K562 (cell line): ENCODE results near the gene TINAGL1. TPM values are rescaled to one million over a fixed set of nuclear protein-coding genes. Genes with fewer than 3 reads are reported as not detected.

Experiments
- ATAC-seq: fragments of 200-7000 bp; cut with Tn5 transposase; 3 replicates; pipeline ENCODE4 v1.9.1; 2020; ENCODE audit warnings: moderate library complexity
- Bru-seq: library from RNA; stranded (reverse); fragments of 400-500 nt; gene quantifications from one replicate; lab custom pipeline; 2021; lab: Mats Ljungman, UMichigan
- BruChase-seq, 2 experiments: library from RNA; stranded (reverse); fragments of 400-500 nt; gene quantifications; one replicate each; lab custom pipeline; 2021; lab: Mats Ljungman, UMichigan
- BruUV-seq: library from RNA; stranded (reverse); fragments of 400-500 nt; replicated peaks from 2 replicates; lab custom pipeline; 2021; lab: Mats Ljungman, UMichigan
- CTCF ChIA-PET: fragments of 300-600 bp; formaldehyde crosslinking; extraction: SDS; loops from one replicate; lab custom pipeline; 2021; ENCODE audit warnings: low intra/inter-chr PET ratio; lab: Yijun Ruan, JAX
- POLR2A ChIA-PET: fragments of 300-600, 350-650 bp; sonication (Branson Sonifier 250); formaldehyde crosslinking; extraction: SDS; loops from one replicate; lab custom pipeline; 2021; ENCODE audit warnings: antibody characterized with exemption, inconsistent platforms; lab: Yijun Ruan, JAX
- DNase-seq, 4 experiments: peaks; one replicate each; pipeline versions ENCODE4 v3.0.0 to v3.0.0-alpha.2; 2011 to 2018; ENCODE audit warnings: low spot score in 3 of 4, mixed read lengths in 3 of 4; ENCODE audit errors: extremely low read depth in 1 of 4
- FAIRE-seq: peaks from 2 replicates; lab custom pipeline; 2011; peaks lifted over from hg19 to GRCh38; lab: Jason Lieb, UNC
- H2AFZ ChIP-seq: 2 replicates; pipeline ENCODE4 v1.6.0; 2011; ENCODE audit warnings: low read depth, low read length, control low read depth, inconsistent platforms
- H3K27ac ChIP-seq: fragments of 200-600 bp; 3 replicates; pipeline ENCODE4 v1.8.0; 2011; ENCODE audit warnings: low read depth, mild to moderate bottlenecking, control low read depth, inconsistent platforms, low read length, moderate library complexity, mixed read lengths; ENCODE audit errors: extremely low read depth
- H3K27me3 ChIP-seq, 2 experiments: fragments of 300-600 bp in 1 of 2; 2 replicates in 1 of 2; 3 replicates in 1 of 2; pipeline versions ENCODE4 v1.6.0 to v1.8.0; 2011; ENCODE audit warnings: inconsistent platforms in 2 of 2, low read length in 2 of 2, mild to moderate bottlenecking in 1 of 2, mixed read lengths in 1 of 2, moderate library complexity in 1 of 2; ENCODE audit not compliant: control insufficient read depth in 2 of 2, insufficient read depth in 2 of 2
- H3K36me3 ChIP-seq: fragments of 300-600 bp; 3 replicates; pipeline ENCODE4 v1.8.0; 2011; ENCODE audit warnings: mild to moderate bottlenecking, low read length, inconsistent platforms; ENCODE audit not compliant: control insufficient read depth, insufficient read depth
- H3K4me1 ChIP-seq, 2 experiments: fragments of 200-600 bp in 1 of 2; replicated peaks in 1 of 2; 2 replicates in 1 of 2; 3 replicates in 1 of 2; pipeline versions ENCODE4 v1.5.1 to v1.8.0; 2011; ENCODE audit warnings: inconsistent platforms in 2 of 2, low read length in 2 of 2, mild to moderate bottlenecking in 1 of 2, mixed read lengths in 1 of 2, moderate library complexity in 1 of 2; ENCODE audit not compliant: control insufficient read depth in 2 of 2, insufficient read depth in 2 of 2
- H3K4me2 ChIP-seq: 2 replicates; pipeline ENCODE4 v1.6.1; 2011; ENCODE audit warnings: low read length, control low read depth, inconsistent platforms, mixed read lengths; ENCODE audit not compliant: insufficient read depth
- H3K4me3 ChIP-seq: fragments of 200-600 bp; sonication (generic), shearing (Covaris generic); 2 replicates; pipeline ENCODE4 v1.5.1; 2016; ENCODE audit warnings: control low read depth, inconsistent platforms
- H3K79me2 ChIP-seq: fragments of 200-600 bp; 3 replicates; pipeline ENCODE4 v1.8.0; 2011; ENCODE audit warnings: low read length, inconsistent platforms; ENCODE audit not compliant: control insufficient read depth, insufficient read depth
- H3K9ac ChIP-seq, 2 experiments: 2 replicates each; pipeline versions ENCODE4 v1.6.0 to v1.6.1; 2011; ENCODE audit warnings: low read depth in 2 of 2, low read length in 2 of 2, control low read depth in 1 of 2, inconsistent platforms in 1 of 2, mild to moderate bottlenecking in 1 of 2, mixed read lengths in 1 of 2; ENCODE audit not compliant: insufficient read depth in 1 of 2
- H3K9me1 ChIP-seq: one replicate; pipeline ENCODE4 v1.6.0; 2011; ENCODE audit warnings: inconsistent platforms, mild to moderate bottlenecking, low read length, moderate library complexity; ENCODE audit not compliant: control insufficient read depth, insufficient read depth
- H3K9me3 ChIP-seq: replicated peaks from 2 replicates; pipeline ENCODE4 v1.5.1; 2011; ENCODE audit warnings: low read depth, low read length, inconsistent platforms; ENCODE audit not compliant: control insufficient read depth, insufficient read depth
- H4K20me1 ChIP-seq: replicated peaks from 2 replicates; pipeline ENCODE4 v1.6.1; 2011; ENCODE audit warnings: low read length, inconsistent platforms, mixed read lengths; ENCODE audit not compliant: control insufficient read depth, insufficient read depth
- CTBP1 ChIP-seq: fragments of 450-650 bp; IDR thresholded peaks from 2 replicates; pipeline ENCODE4 v1.6.1; 2016; ENCODE audit warnings: borderline replicate concordance
- ELF4 ChIP-seq: fragments of 450-650 bp; formaldehyde crosslinking; IDR thresholded peaks from 2 replicates; pipeline ENCODE4 v1.4.0; 2022; ENCODE audit warnings: missing genetic modification characterization
- NRF1 ChIP-seq, 2 experiments: fragments of 450-650 bp; IDR thresholded peaks in 1 of 2; conservative IDR thresholded peaks in 1 of 2; 2 replicates each; pipeline ENCODE4 v1.6.1; 2014; ENCODE audit warnings: mild to moderate bottlenecking in 2 of 2
- PTBP1 ChIP-seq: fragments of 200-400 bp; formaldehyde crosslinking; IDR thresholded peaks from 2 replicates; pipeline ENCODE4 v1.6.1; 2017; ENCODE audit warnings: low read depth, low read length
- WGBS: fragments of 100-300 bp; shearing (Covaris generic); methylation state at CpG from one replicate; pipeline ENCODE4 v1.1.6; 2016; ENCODE audit warnings: low coverage, mixed read lengths; ENCODE audit not compliant: insufficient coverage; ENCODE audit errors: missing lambda C conversion rate; 5-methylcytosine and 5-hydroxymethylcytosine counted together
- in situ Hi-C: fragments of 300-500 bp; cut with MboI; formaldehyde crosslinking; loops from 4 replicates; pipeline ENCODE4 v1.15.0; 2018; ENCODE audit warnings: inconsistent platforms, mixed read lengths
- intact Hi-C: fragments of 100-400 bp; cut with micrococcal nuclease; formaldehyde crosslinking; loops from 2 replicates; pipeline ENCODE4 v1.14.2; 2022
- long read RNA-seq, 3 experiments: library from polyadenylated mRNA in 2 of 3; library from RNA in 1 of 3; unstranded in 2 of 3; stranded (forward) in 1 of 3; transcript quantifications; one replicate each; pipeline ENCODE4 v2.0.0, GENCODE V29; 2019 to 2022
- polyA minus RNA-seq, 3 experiments: library from RNA; depleted of rRNA, polyadenylated mRNA; stranded (reverse); fragments of >200 nt; gene quantifications; 2 replicates each; pipeline ENCODE4 v1.2.3, GENCODE V29; 2011
- polyA plus RNA-seq, 8 experiments: library from polyadenylated mRNA; depleted of rRNA in 4 of 8; stranded (reverse) in 5 of 8; unstranded in 3 of 8; fragments of >200 nt; fragmentation: Nextera tagmentation in 2 of 8; fragmentation: Illumina TruSeq in 1 of 8; extraction: Ambion mirVana in 2 of 8; extraction: Trizol in 1 of 8; gene quantifications; 2 replicates each; pipeline versions ENCODE4 v1.2.1 to v1.2.3, GENCODE V29; 2011 to 2014; ENCODE audit warnings: inconsistent platforms in 1 of 8, missing spikeins in 1 of 8
- total RNA-seq, 7 experiments: library from RNA; depleted of rRNA in 6 of 7; stranded (reverse); fragments of >200 nt in 6 of 7; fragmentation: Illumina TruSeq in 2 of 7; extraction: Trizol in 2 of 7; gene quantifications; 2 replicates each; pipeline versions ENCODE4 v1.2.1 to v1.2.3, GENCODE V29; 2011 to 2021; ENCODE audit warnings: low replicate concordance in 1 of 7
- TF ChIP-seq, protein P1 (sequence below): fragments of 450-650 bp; IDR thresholded peaks from 2 replicates; pipeline ENCODE4 v1.6.1; 2017; ENCODE audit warnings: antibody characterized with exemption, mild to moderate bottlenecking
- TF ChIP-seq, protein P2 (sequence below): sonication (generic); formaldehyde crosslinking; IDR thresholded peaks from 2 replicates; pipeline ENCODE4 v1.8.1; 2023; ENCODE audit warnings: mild to moderate bottlenecking, missing genetic modification reagents

The TINAGL1 gene, protein sequence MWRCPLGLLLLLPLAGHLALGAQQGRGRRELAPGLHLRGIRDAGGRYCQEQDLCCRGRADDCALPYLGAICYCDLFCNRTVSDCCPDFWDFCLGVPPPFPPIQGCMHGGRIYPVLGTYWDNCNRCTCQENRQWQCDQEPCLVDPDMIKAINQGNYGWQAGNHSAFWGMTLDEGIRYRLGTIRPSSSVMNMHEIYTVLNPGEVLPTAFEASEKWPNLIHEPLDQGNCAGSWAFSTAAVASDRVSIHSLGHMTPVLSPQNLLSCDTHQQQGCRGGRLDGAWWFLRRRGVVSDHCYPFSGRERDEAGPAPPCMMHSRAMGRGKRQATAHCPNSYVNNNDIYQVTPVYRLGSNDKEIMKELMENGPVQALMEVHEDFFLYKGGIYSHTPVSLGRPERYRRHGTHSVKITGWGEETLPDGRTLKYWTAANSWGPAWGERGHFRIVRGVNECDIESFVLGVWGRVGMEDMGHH
- total RNA-seq (2011; cell fraction: chromatin; rRNA removed; ENCODE audit: low replicate concordance), result 1.2 and 2.6 TPM in 2 replicates
- total RNA-seq (2011; cell fraction: nucleolus; rRNA removed), result 2.2 and 2.4 TPM in 2 replicates
- 0.81 and 1.8 TPM in 2 replicates for total RNA-seq (2011; cell fraction: nucleoplasm; rRNA removed)
- 0.05 and 0.53 TPM in 2 replicates for total RNA-seq (2014; rRNA removed)
- total RNA-seq (2014; rRNA removed; fragmentation: Illumina TruSeq; extraction: Trizol), result 0.07 TPM in 1 of 2 replicates, not detected in the other
- total RNA-seq (2015; rRNA removed; fragmentation: Illumina TruSeq; extraction: Trizol), result not detected in 2 replicates
- 0.27 and 0.67 TPM in 2 replicates for total RNA-seq (2021)
- polyA plus RNA-seq (2011; rRNA removed), result 0.35 and 1.2 TPM in 2 replicates
- polyA plus RNA-seq (2011; cell fraction: cytosol; rRNA removed), result 0.78 and 3.1 TPM in 2 replicates
- polyA plus RNA-seq (2011; cell fraction: nucleus; rRNA removed), result 1.3 and 5.8 TPM in 2 replicates
- 0.22 and 0.26 TPM in 2 replicates for polyA plus RNA-seq (2012)
- 0.14 TPM in 1 of 2 replicates, not detected in the other for polyA plus RNA-seq (2014; fragmentation: Illumina TruSeq; extraction: Trizol)
- polyA plus RNA-seq (2014; fragmentation: Nextera tagmentation; extraction: Ambion mirVana), result not detected
- polyA plus RNA-seq (2014; rRNA removed), result 0.04 and 0.16 TPM in 2 replicates
- 1.1 TPM in 1 of 2 replicates, not detected in the other for polyA minus RNA-seq (2011; rRNA and poly(A)+ RNA removed)
- polyA minus RNA-seq (2011; cell fraction: cytosol; rRNA and poly(A)+ RNA removed), result 1.1 and 2.3 TPM in 2 replicates
- 0.56 and 1.6 TPM in 2 replicates for polyA minus RNA-seq (2011; cell fraction: nucleus; rRNA and poly(A)+ RNA removed)
- percentile 22 among the genes with signal in this experiment for Bru-seq, nascent RNA
- percentile 19 among the genes with signal in this experiment for BruChase-seq, experiment 1, labeled RNA remaining after a 2-hour chase
- BruChase-seq, experiment 2, labeled RNA remaining after a 6-hour chase, result percentile 21 among the genes with signal in this experiment
- long read RNA-seq, experiment 1, partial matches to known transcripts, result 0 of 1 reads
- long read RNA-seq, experiment 1, other reads (novel, unspliced or antisense), result 1 of 1 reads
- long read RNA-seq, experiment 2, result 0 reads
- long read RNA-seq, experiment 3, partial matches to known transcripts, result 0 of 1 reads
- long read RNA-seq, experiment 3, other reads (novel, unspliced or antisense), result 1 of 1 reads

DNA sequence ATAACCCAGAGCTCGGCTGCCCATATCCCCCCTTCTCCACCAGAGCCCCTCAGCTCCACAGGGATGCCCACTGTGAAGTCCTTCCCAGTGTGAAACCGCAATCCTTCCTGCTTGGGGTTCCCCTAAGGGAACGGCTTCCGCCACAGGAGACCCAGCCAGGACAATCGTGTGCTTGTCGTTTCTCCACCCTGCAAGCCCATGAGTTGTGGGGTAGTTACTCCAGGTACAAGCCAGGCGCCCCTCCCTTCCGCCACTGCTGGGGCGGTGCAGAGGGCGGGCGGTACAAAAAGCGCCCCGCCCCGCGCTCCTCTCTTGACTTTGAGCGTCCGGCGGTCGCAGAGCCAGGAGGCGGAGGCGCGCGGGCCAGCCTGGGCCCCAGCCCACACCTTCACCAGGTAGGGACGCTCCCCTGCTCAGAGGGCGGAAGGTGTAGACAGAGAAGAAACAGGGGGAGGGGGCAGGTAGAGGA, at the start of gene TINAGL1:
TINAGL1 (plus strand) TSS at position 315 of the 469 bp plus-strand sequence. CDS start 634 bp downstream, outside the sequence.
- H2AFZ ChIP-seq, result peak within 1 kb of the TSS; percentile 53; the same call in 1 of the 2 replicates
- CTCF ChIA-PET, result no interaction called here
- peaks cover 11 to 60% of the 10 kb centered on the region in 2 experiments; a peak in 4 of 5 replicates for H3K27me3 ChIP-seq
- peak within 1 kb of the TSS; percentile 15 for H3K4me2 ChIP-seq
- H3K9ac ChIP-seq, result peak within 1 kb of the TSS in 1 of 2 experiments; percentile 69; a peak in 2 of 4 replicates
- DNase-seq (peak; percentile 58 to 82 (median 73)), ATAC-seq (peak; percentile 85), FAIRE-seq (no peak)
- no TSS peak for BruUV-seq
- peaks cover 3% of the 10 kb centered on the region for H3K9me1 ChIP-seq
- H4K20me1 ChIP-seq, result peaks cover 41% of the 10 kb centered on the region
- POLR2A ChIA-PET, result interaction anchor here (0.5 to 1.5 kb wide), 2 partner anchors 13 to 129 kb away, joined by 3 to 5 read pairs; no protein-coding TSS in a partner anchor
- TF ChIP-seq, protein P1, sequence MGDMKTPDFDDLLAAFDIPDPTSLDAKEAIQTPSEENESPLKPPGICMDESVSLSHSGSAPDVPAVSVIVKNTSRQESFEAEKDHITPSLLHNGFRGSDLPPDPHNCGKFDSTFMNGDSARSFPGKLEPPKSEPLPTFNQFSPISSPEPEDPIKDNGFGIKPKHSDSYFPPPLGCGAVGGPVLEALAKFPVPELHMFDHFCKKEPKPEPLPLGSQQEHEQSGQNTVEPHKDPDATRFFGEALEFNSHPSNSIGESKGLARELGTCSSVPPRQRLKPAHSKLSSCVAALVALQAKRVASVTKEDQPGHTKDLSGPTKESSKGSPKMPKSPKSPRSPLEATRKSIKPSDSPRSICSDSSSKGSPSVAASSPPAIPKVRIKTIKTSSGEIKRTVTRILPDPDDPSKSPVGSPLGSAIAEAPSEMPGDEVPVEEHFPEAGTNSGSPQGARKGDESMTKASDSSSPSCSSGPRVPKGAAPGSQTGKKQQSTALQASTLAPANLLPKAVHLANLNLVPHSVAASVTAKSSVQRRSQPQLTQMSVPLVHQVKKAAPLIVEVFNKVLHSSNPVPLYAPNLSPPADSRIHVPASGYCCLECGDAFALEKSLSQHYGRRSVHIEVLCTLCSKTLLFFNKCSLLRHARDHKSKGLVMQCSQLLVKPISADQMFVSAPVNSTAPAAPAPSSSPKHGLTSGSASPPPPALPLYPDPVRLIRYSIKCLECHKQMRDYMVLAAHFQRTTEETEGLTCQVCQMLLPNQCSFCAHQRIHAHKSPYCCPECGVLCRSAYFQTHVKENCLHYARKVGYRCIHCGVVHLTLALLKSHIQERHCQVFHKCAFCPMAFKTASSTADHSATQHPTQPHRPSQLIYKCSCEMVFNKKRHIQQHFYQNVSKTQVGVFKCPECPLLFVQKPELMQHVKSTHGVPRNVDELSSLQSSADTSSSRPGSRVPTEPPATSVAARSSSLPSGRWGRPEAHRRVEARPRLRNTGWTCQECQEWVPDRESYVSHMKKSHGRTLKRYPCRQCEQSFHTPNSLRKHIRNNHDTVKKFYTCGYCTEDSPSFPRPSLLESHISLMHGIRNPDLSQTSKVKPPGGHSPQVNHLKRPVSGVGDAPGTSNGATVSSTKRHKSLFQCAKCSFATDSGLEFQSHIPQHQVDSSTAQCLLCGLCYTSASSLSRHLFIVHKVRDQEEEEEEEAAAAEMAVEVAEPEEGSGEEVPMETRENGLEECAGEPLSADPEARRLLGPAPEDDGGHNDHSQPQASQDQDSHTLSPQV, result no peak
- TF ChIP-seq, protein P2, sequence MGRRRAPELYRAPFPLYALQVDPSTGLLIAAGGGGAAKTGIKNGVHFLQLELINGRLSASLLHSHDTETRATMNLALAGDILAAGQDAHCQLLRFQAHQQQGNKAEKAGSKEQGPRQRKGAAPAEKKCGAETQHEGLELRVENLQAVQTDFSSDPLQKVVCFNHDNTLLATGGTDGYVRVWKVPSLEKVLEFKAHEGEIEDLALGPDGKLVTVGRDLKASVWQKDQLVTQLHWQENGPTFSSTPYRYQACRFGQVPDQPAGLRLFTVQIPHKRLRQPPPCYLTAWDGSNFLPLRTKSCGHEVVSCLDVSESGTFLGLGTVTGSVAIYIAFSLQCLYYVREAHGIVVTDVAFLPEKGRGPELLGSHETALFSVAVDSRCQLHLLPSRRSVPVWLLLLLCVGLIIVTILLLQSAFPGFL (CRISPR knock-in tag), result 0 out of 2 replicates have a peak, but pooled peaks have one; percentile 24
- TF ChIP-seq CTBP1, result peak; percentile 21; the same call in 1 of the 2 replicates
- TF ChIP-seq PTBP1, result no peak
- peak; percentile 44 to 45; a peak in 3 of 4 replicates for TF ChIP-seq NRF1 (conservative IDR thresholded peaks at IDR 0.05 in 1 of 2, IDR thresholded peaks at IDR 0.05 in 1 of 2)
- no peak; the same call in 1 of the 2 replicates for TF ChIP-seq ELF4 (CRISPR knock-in tag)
- in situ Hi-C loops (no loop called here), intact Hi-C loops (no loop called here)
- no peaks in the 10 kb centered on the region for H3K9me3 ChIP-seq
- no peaks in the 10 kb centered on the region for H3K36me3 ChIP-seq
- peaks cover 22 to 41% of the 10 kb centered on the region in 2 experiments for H3K4me1 ChIP-seq
- WGBS, result 8% methylated on average over 25 of the region's 25 CpGs
- no peak within 1 kb of the TSS for H3K4me3 ChIP-seq
- no peak within 1 kb of the TSS for H3K27ac ChIP-seq
- no peaks in the 10 kb centered on the region for H3K79me2 ChIP-seq
